ENCODE measurements around the gene SLC38A5.

The SLC38A5 gene

GRCh38 chrX:48489892-48490291, 19.8 kb upstream of the SLC38A5 start:
- Histone ChIP-seq H3K4me1 (ENCODE audit: insufficient read depth, low read length, severe bottlenecking) (no peaks in the 10 kb centered on the region), H3K4me2 (ENCODE audit: low read length) (no peak overlapping the region), H2AFZ (ENCODE audit: low read length) (no peak overlapping the region), H4K20me1 (ENCODE audit: insufficient read depth, low read length) (no peaks in the 10 kb centered on the region), H3K79me2 (ENCODE audit: insufficient read depth, low read length) (no peaks in the 10 kb centered on the region), H3K9ac (ENCODE audit: low read length) (no peak overlapping the region), H3K27ac (ENCODE audit: low read depth, low read length, poor library complexity, severe bottlenecking) (no peak overlapping the region), H3K4me3 (ENCODE audit: low read depth, low read length, poor library complexity, severe bottlenecking) (no peak overlapping the region), H3F3A (ENCODE audit: insufficient read depth, low read length) (no peaks in the 10 kb centered on the region), H3K9me2 (ENCODE audit: low read depth, low read length) (no peaks in the 10 kb centered on the region), H3K9me3 (ENCODE audit: low read length) (no peaks in the 10 kb centered on the region), H3K36me3 (ENCODE audit: insufficient read depth, low read length) (no peaks in the 10 kb centered on the region), H3K27me3 (ENCODE audit: insufficient read depth, low read length) (no peaks in the 10 kb centered on the region)
- no peak for TF ChIP-seq CTCF (IDR thresholded peaks at IDR 0.05; ENCODE audit: low read length)

GRCh38 chrX:48489296-48489695, 19.2 kb upstream of the SLC38A5 start:
- H3K4me2 ChIP-seq (ENCODE audit: low read length), result no peak overlapping the region
- H3K9me3 ChIP-seq (ENCODE audit: low read length), result no peaks in the 10 kb centered on the region
- no peaks in the 10 kb centered on the region for H3K79me2 ChIP-seq (ENCODE audit: insufficient read depth, low read length)
- TF ChIP-seq CTCF (IDR thresholded peaks at IDR 0.05; ENCODE audit: low read length), result no peak
- TF ChIP-seq EZH2 (IDR thresholded peaks at IDR 0.05; ENCODE audit: borderline replicate concordance, low read length), result no peak
- H3F3A ChIP-seq (ENCODE audit: insufficient read depth, low read length), result no peaks in the 10 kb centered on the region
- no peak overlapping the region for H3K27ac ChIP-seq (ENCODE audit: low read depth, low read length, poor library complexity, severe bottlenecking)
- H3K4me1 ChIP-seq (ENCODE audit: insufficient read depth, low read length, severe bottlenecking), result no peaks in the 10 kb centered on the region
- H3K36me3 ChIP-seq (ENCODE audit: insufficient read depth, low read length), result no peaks in the 10 kb centered on the region
- no peaks in the 10 kb centered on the region for H3K27me3 ChIP-seq (ENCODE audit: insufficient read depth, low read length)
- H3K4me3 ChIP-seq (ENCODE audit: low read depth, low read length, poor library complexity, severe bottlenecking), result no peak overlapping the region
- no peak overlapping the region for H3K9ac ChIP-seq (ENCODE audit: low read length)
- no peaks in the 10 kb centered on the region for H4K20me1 ChIP-seq (ENCODE audit: insufficient read depth, low read length)
- no peaks in the 10 kb centered on the region for H3K9me2 ChIP-seq (ENCODE audit: low read depth, low read length)
- no peak overlapping the region for H2AFZ ChIP-seq (ENCODE audit: low read length)

- TF ChIP-seq CTCF (IDR thresholded peaks at IDR 0.05; ENCODE audit: low read length), result no peak
- no peak for TF ChIP-seq EZH2 (IDR thresholded peaks at IDR 0.05; ENCODE audit: borderline replicate concordance, low read length)
- no peaks in the 10 kb centered on the region for H3F3A ChIP-seq (ENCODE audit: insufficient read depth, low read length)
- no peaks in the 10 kb centered on the region for H3K9me2 ChIP-seq (ENCODE audit: low read depth, low read length)
- H3K4me2 ChIP-seq (ENCODE audit: low read length), result no peak overlapping the region
- H3K9me3 ChIP-seq (ENCODE audit: low read length), result no peaks in the 10 kb centered on the region
- H3K9ac ChIP-seq (ENCODE audit: low read length), result no peak overlapping the region
- H3K79me2 ChIP-seq (ENCODE audit: insufficient read depth, low read length), result no peaks in the 10 kb centered on the region
- H3K27me3 ChIP-seq (ENCODE audit: insufficient read depth, low read length), result no peaks in the 10 kb centered on the region
- peaks cover 4% of the 10 kb centered on the region for H3K36me3 ChIP-seq (ENCODE audit: insufficient read depth, low read length)
- H3K27ac ChIP-seq (ENCODE audit: low read depth, low read length, poor library complexity, severe bottlenecking), result no peak overlapping the region
- H4K20me1 ChIP-seq (ENCODE audit: insufficient read depth, low read length), result no peaks in the 10 kb centered on the region
- no peak overlapping the region for H2AFZ ChIP-seq (ENCODE audit: low read length)
- no peaks in the 10 kb centered on the region for H3K4me1 ChIP-seq (ENCODE audit: insufficient read depth, low read length, severe bottlenecking)
- no peak overlapping the region for H3K4me3 ChIP-seq (ENCODE audit: low read depth, low read length, poor library complexity, severe bottlenecking)
Observed at GRCh38 chrX:48488034-48488433, 18.0 kb upstream of the SLC38A5 start.
